K562 (cell line): ENCODE results near the gene EXOSC2. TPM values are rescaled to one million over a fixed set of nuclear protein-coding genes. Genes with fewer than 3 reads are reported as not detected.

Experiments used
- ATAC-seq: fragments of 200-7000 bp; cut with Tn5 transposase; 3 replicates; pipeline ENCODE4 v1.9.1; 2020; ENCODE audit warnings: moderate library complexity
- BruUV-seq: library from RNA; stranded (reverse); fragments of 400-500 nt; replicated peaks from 2 replicates; lab custom pipeline; 2021; lab: Mats Ljungman, UMichigan
- CTCF ChIA-PET: fragments of 300-600 bp; formaldehyde crosslinking; extraction: SDS; loops from one replicate; lab custom pipeline; 2021; ENCODE audit warnings: low intra/inter-chr PET ratio; lab: Yijun Ruan, JAX
- POLR2A ChIA-PET: fragments of 300-600, 350-650 bp; sonication (Branson Sonifier 250); formaldehyde crosslinking; extraction: SDS; loops from one replicate; lab custom pipeline; 2021; ENCODE audit warnings: antibody characterized with exemption, inconsistent platforms; lab: Yijun Ruan, JAX
- DNase-seq, 4 experiments: peaks; one replicate each; pipeline versions ENCODE4 v3.0.0 to v3.0.0-alpha.2; 2011 to 2018; ENCODE audit warnings: low spot score in 3 of 4, mixed read lengths in 3 of 4; ENCODE audit errors: extremely low read depth in 1 of 4
- FAIRE-seq: peaks from 2 replicates; lab custom pipeline; 2011; peaks lifted over from hg19 to GRCh38; lab: Jason Lieb, UNC
- H2AFZ ChIP-seq: 2 replicates; pipeline ENCODE4 v1.6.0; 2011; ENCODE audit warnings: low read depth, low read length, control low read depth, inconsistent platforms
- H3K27ac ChIP-seq: fragments of 200-600 bp; 3 replicates; pipeline ENCODE4 v1.8.0; 2011; ENCODE audit warnings: low read depth, mild to moderate bottlenecking, control low read depth, inconsistent platforms, low read length, moderate library complexity, mixed read lengths; ENCODE audit errors: extremely low read depth
- H3K27me3 ChIP-seq, 2 experiments: fragments of 300-600 bp in 1 of 2; 2 replicates in 1 of 2; 3 replicates in 1 of 2; pipeline versions ENCODE4 v1.6.0 to v1.8.0; 2011; ENCODE audit warnings: inconsistent platforms in 2 of 2, low read length in 2 of 2, mild to moderate bottlenecking in 1 of 2, mixed read lengths in 1 of 2, moderate library complexity in 1 of 2; ENCODE audit not compliant: control insufficient read depth in 2 of 2, insufficient read depth in 2 of 2
- H3K36me3 ChIP-seq: fragments of 300-600 bp; 3 replicates; pipeline ENCODE4 v1.8.0; 2011; ENCODE audit warnings: mild to moderate bottlenecking, low read length, inconsistent platforms; ENCODE audit not compliant: control insufficient read depth, insufficient read depth
- H3K4me1 ChIP-seq, 2 experiments: fragments of 200-600 bp in 1 of 2; replicated peaks in 1 of 2; 2 replicates in 1 of 2; 3 replicates in 1 of 2; pipeline versions ENCODE4 v1.5.1 to v1.8.0; 2011; ENCODE audit warnings: inconsistent platforms in 2 of 2, low read length in 2 of 2, mild to moderate bottlenecking in 1 of 2, mixed read lengths in 1 of 2, moderate library complexity in 1 of 2; ENCODE audit not compliant: control insufficient read depth in 2 of 2, insufficient read depth in 2 of 2
- H3K4me2 ChIP-seq: 2 replicates; pipeline ENCODE4 v1.6.1; 2011; ENCODE audit warnings: low read length, control low read depth, inconsistent platforms, mixed read lengths; ENCODE audit not compliant: insufficient read depth
- H3K4me3 ChIP-seq: fragments of 200-600 bp; sonication (generic), shearing (Covaris generic); 2 replicates; pipeline ENCODE4 v1.5.1; 2016; ENCODE audit warnings: control low read depth, inconsistent platforms
- H3K79me2 ChIP-seq: fragments of 200-600 bp; 3 replicates; pipeline ENCODE4 v1.8.0; 2011; ENCODE audit warnings: low read length, inconsistent platforms; ENCODE audit not compliant: control insufficient read depth, insufficient read depth
- H3K9ac ChIP-seq, 2 experiments: 2 replicates each; pipeline versions ENCODE4 v1.6.0 to v1.6.1; 2011; ENCODE audit warnings: low read depth in 2 of 2, low read length in 2 of 2, control low read depth in 1 of 2, inconsistent platforms in 1 of 2, mild to moderate bottlenecking in 1 of 2, mixed read lengths in 1 of 2; ENCODE audit not compliant: insufficient read depth in 1 of 2
- H3K9me1 ChIP-seq: one replicate; pipeline ENCODE4 v1.6.0; 2011; ENCODE audit warnings: inconsistent platforms, mild to moderate bottlenecking, low read length, moderate library complexity; ENCODE audit not compliant: control insufficient read depth, insufficient read depth
- H3K9me3 ChIP-seq: replicated peaks from 2 replicates; pipeline ENCODE4 v1.5.1; 2011; ENCODE audit warnings: low read depth, low read length, inconsistent platforms; ENCODE audit not compliant: control insufficient read depth, insufficient read depth
- H4K20me1 ChIP-seq: replicated peaks from 2 replicates; pipeline ENCODE4 v1.6.1; 2011; ENCODE audit warnings: low read length, inconsistent platforms, mixed read lengths; ENCODE audit not compliant: control insufficient read depth, insufficient read depth
- ATF1 ChIP-seq, 2 experiments: fragments of 450-650 bp in 1 of 2; IDR thresholded peaks; 2 replicates each; pipeline ENCODE4 v1.6.1; 2016; ENCODE audit warnings: missing compliant biosample characterization in 1 of 2, missing genetic modification characterization in 1 of 2
- CTBP1 ChIP-seq: fragments of 450-650 bp; IDR thresholded peaks from 2 replicates; pipeline ENCODE4 v1.6.1; 2016; ENCODE audit warnings: borderline replicate concordance
- DACH1 ChIP-seq: fragments of 450-650 bp; IDR thresholded peaks from 2 replicates; pipeline ENCODE4 v1.6.1; 2018; ENCODE audit not compliant: partially characterized antibody
- FOXA3 ChIP-seq, 2 experiments: fragments of 450-650 bp in 1 of 2; sonication (generic) in 1 of 2; formaldehyde crosslinking; IDR thresholded peaks in 1 of 2; conservative IDR thresholded peaks in 1 of 2; 2 replicates each; pipeline versions ENCODE4 v1.4.0 to v1.8.0; 2020 to 2022; ENCODE audit warnings: mild to moderate bottlenecking in 2 of 2, missing genetic modification reagents in 1 of 2
- MCM2 ChIP-seq: fragments of 450-650 bp; IDR thresholded peaks from 2 replicates; pipeline ENCODE4 v1.6.1; 2017; ENCODE audit warnings: low read depth, mild to moderate bottlenecking
- NCOR1 ChIP-seq: fragments of 450-650 bp; IDR thresholded peaks from 2 replicates; pipeline ENCODE4 v1.6.1; 2016; ENCODE audit warnings: mild to moderate bottlenecking, moderate library complexity
- NR2C2 ChIP-seq, 2 experiments: fragments of 200-800 bp in 1 of 2; sonication (Bioruptor generic) in 1 of 2; sonication (generic) in 1 of 2; formaldehyde crosslinking in 1 of 2; IDR thresholded peaks; 2 replicates each; pipeline versions ENCODE4 v1.6.1 to v1.8.0; 2016 to 2022; ENCODE audit warnings: mild to moderate bottlenecking in 1 of 2, missing compliant biosample characterization in 1 of 2, missing genetic modification characterization in 1 of 2, missing genetic modification reagents in 1 of 2
- POU5F1 ChIP-seq: fragments of 150-350 bp; IDR thresholded peaks from 2 replicates; pipeline ENCODE4 v1.6.1; 2014; ENCODE audit warnings: borderline replicate concordance, low read length, low read depth, mild to moderate bottlenecking; ENCODE audit not compliant: partially characterized antibody
- TAF15 ChIP-seq: fragments of 200-400 bp; formaldehyde crosslinking; IDR thresholded peaks from 2 replicates; pipeline ENCODE4 v1.6.1; 2017; ENCODE audit warnings: mild to moderate bottlenecking, low read depth, low read length, moderate library complexity
- XRCC5 ChIP-seq: fragments of 200-400 bp; formaldehyde crosslinking; IDR thresholded peaks from 2 replicates; pipeline ENCODE4 v1.6.1; 2017; ENCODE audit warnings: low read depth, mild to moderate bottlenecking, low read length
- ZNF143 ChIP-seq: sonication (generic); formaldehyde crosslinking; IDR thresholded peaks from 2 replicates; pipeline ENCODE4 v1.9.0; 2022; ENCODE audit warnings: mild to moderate bottlenecking, missing genetic modification reagents
- ZNF311 ChIP-seq: fragments of 250-450 bp; sonication (Bioruptor Pico); IDR thresholded peaks from 2 replicates; pipeline ENCODE4 v1.4.0; 2020; ENCODE audit warnings: mild to moderate bottlenecking, moderate library complexity
- WGBS: fragments of 100-300 bp; shearing (Covaris generic); methylation state at CpG from one replicate; pipeline ENCODE4 v1.1.6; 2016; ENCODE audit warnings: low coverage, mixed read lengths; ENCODE audit not compliant: insufficient coverage; ENCODE audit errors: missing lambda C conversion rate; 5-methylcytosine and 5-hydroxymethylcytosine counted together
- in situ Hi-C: fragments of 300-500 bp; cut with MboI; formaldehyde crosslinking; loops from 4 replicates; pipeline ENCODE4 v1.15.0; 2018; ENCODE audit warnings: inconsistent platforms, mixed read lengths
- intact Hi-C: fragments of 100-400 bp; cut with micrococcal nuclease; formaldehyde crosslinking; loops from 2 replicates; pipeline ENCODE4 v1.14.2; 2022
- polyA plus RNA-seq, 8 experiments: library from polyadenylated mRNA; depleted of rRNA in 4 of 8; stranded (reverse) in 5 of 8; unstranded in 3 of 8; fragments of >200 nt; fragmentation: Nextera tagmentation in 2 of 8; fragmentation: Illumina TruSeq in 1 of 8; extraction: Ambion mirVana in 2 of 8; extraction: Trizol in 1 of 8; gene quantifications; 2 replicates each; pipeline versions ENCODE4 v1.2.1 to v1.2.3, GENCODE V29; 2011 to 2014; ENCODE audit warnings: inconsistent platforms in 1 of 8, missing spikeins in 1 of 8
- total RNA-seq, 7 experiments: library from RNA; depleted of rRNA in 6 of 7; stranded (reverse); fragments of >200 nt in 6 of 7; fragmentation: Illumina TruSeq in 2 of 7; extraction: Trizol in 2 of 7; gene quantifications; 2 replicates each; pipeline versions ENCODE4 v1.2.1 to v1.2.3, GENCODE V29; 2011 to 2021; ENCODE audit warnings: low replicate concordance in 1 of 7
- TF ChIP-seq, protein P1 (sequence below), 2 experiments: fragments of 450-650 bp in 1 of 2; IDR thresholded peaks; 2 replicates each; pipeline ENCODE4 v1.6.1; 2011 to 2017; ENCODE audit warnings: low read depth in 2 of 2, antibody characterized with exemption in 1 of 2, borderline replicate concordance in 1 of 2, low read length in 1 of 2, mild to moderate bottlenecking in 1 of 2, mixed read lengths in 1 of 2; ENCODE audit not compliant: control insufficient read depth in 1 of 2
- TF ChIP-seq, protein P2 (sequence below): sonication (generic); formaldehyde crosslinking; IDR thresholded peaks from 2 replicates; pipeline ENCODE4 v1.8.1; 2023; ENCODE audit warnings: mild to moderate bottlenecking, missing genetic modification reagents, moderate library complexity

The EXOSC2 gene
- total and polyA plus RNA-seq, 9 of the 15 experiments (the other 6 are each of a cell fraction or from before 2014, with no cell fraction given), result 46.0 to 101 (median 77.6) TPM

- ChIA-PET CTCF (interaction anchor here (0.6 to 4.9 kb wide), 4 partner anchors 200 to 945 kb away, joined by 3 to 105 read pairs (median 5); no protein-coding TSS in a partner anchor), POLR2A (interaction anchor here (0.6 to 2.2 kb wide), 8 partner anchors 11 to 228 kb away, joined by 3 to 11 read pairs (median 3); partner anchors contain the start of gene EXOSC2)
- peaks cover 8 to 19% of the 10 kb centered on the region in 2 experiments; a peak in 4 of 5 replicates for H3K4me1 ChIP-seq
- 2% methylated on average over 21 of the region's 22 CpGs for WGBS
- H3K4me3 ChIP-seq, result peak overlapping the region; percentile 66
- peaks cover 2 to 15% of the 10 kb centered on the region in 2 experiments; a peak in 3 of 5 replicates for H3K27me3 ChIP-seq
- intact Hi-C loops, result loop anchor here (1.0 to 5.0 kb wide), 3 partner anchors 40 to 221 kb away; no protein-coding TSS in a partner anchor
- peak overlapping the region; percentile 88 for H2AFZ ChIP-seq
- ATAC-seq (peak; percentile 67), FAIRE-seq (peak; percentile 86), DNase-seq (peak; percentile 71 to 78 (median 76))
- H3K9me3 ChIP-seq, result no peaks in the 10 kb centered on the region
- BruUV-seq, result no TSS peak
- H3K9me1 ChIP-seq, result no peaks in the 10 kb centered on the region
- no peak overlapping the region for H3K27ac ChIP-seq
- no peaks in the 10 kb centered on the region for H3K36me3 ChIP-seq
- no peaks in the 10 kb centered on the region for H4K20me1 ChIP-seq
- in situ Hi-C loops, result loop anchor here (25.0 kb wide), 1 partner anchor 545 kb away; no protein-coding TSS in a partner anchor
- H3K4me2 ChIP-seq, result peak overlapping the region; percentile 79
- no peaks in the 10 kb centered on the region for H3K79me2 ChIP-seq
- peak overlapping the region; percentile 24 to 93; a peak in 3 of 4 replicates for H3K9ac ChIP-seq
- TF ChIP-seq ZNF311 (CRISPR knock-in tag), result no peak
- no peak for TF ChIP-seq POU5F1
- no peak for TF ChIP-seq ATF1 (CRISPR knock-in tag; IDR thresholded peaks at IDR 0.05)
- 0 out of 2 replicates have a peak, but pooled peaks have one; percentile 11 for TF ChIP-seq ATF1 (tag; IDR thresholded peaks at IDR 0.05)
- TF ChIP-seq CTBP1, result peak; percentile 14; the same call in 1 of the 2 replicates
- no peak for TF ChIP-seq XRCC5
- TF ChIP-seq, protein P1, sequence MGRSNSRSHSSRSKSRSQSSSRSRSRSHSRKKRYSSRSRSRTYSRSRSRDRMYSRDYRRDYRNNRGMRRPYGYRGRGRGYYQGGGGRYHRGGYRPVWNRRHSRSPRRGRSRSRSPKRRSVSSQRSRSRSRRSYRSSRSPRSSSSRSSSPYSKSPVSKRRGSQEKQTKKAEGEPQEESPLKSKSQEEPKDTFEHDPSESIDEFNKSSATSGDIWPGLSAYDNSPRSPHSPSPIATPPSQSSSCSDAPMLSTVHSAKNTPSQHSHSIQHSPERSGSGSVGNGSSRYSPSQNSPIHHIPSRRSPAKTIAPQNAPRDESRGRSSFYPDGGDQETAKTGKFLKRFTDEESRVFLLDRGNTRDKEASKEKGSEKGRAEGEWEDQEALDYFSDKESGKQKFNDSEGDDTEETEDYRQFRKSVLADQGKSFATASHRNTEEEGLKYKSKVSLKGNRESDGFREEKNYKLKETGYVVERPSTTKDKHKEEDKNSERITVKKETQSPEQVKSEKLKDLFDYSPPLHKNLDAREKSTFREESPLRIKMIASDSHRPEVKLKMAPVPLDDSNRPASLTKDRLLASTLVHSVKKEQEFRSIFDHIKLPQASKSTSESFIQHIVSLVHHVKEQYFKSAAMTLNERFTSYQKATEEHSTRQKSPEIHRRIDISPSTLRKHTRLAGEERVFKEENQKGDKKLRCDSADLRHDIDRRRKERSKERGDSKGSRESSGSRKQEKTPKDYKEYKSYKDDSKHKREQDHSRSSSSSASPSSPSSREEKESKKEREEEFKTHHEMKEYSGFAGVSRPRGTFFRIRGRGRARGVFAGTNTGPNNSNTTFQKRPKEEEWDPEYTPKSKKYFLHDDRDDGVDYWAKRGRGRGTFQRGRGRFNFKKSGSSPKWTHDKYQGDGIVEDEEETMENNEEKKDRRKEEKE (IDR thresholded peaks at IDR 0.05; ENCODE audit: borderline replicate concordance in 1 of 2, control insufficient read depth in 1 of 2, low read depth in 2 of 2, low read length in 1 of 2), result no peak
- TF ChIP-seq MCM2, result no peak
- no peak for TF ChIP-seq DACH1
- TF ChIP-seq, protein P2, sequence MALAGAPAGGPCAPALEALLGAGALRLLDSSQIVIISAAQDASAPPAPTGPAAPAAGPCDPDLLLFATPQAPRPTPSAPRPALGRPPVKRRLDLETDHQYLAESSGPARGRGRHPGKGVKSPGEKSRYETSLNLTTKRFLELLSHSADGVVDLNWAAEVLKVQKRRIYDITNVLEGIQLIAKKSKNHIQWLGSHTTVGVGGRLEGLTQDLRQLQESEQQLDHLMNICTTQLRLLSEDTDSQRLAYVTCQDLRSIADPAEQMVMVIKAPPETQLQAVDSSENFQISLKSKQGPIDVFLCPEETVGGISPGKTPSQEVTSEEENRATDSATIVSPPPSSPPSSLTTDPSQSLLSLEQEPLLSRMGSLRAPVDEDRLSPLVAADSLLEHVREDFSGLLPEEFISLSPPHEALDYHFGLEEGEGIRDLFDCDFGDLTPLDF (CRISPR knock-in tag), result no peak
- no peak for TF ChIP-seq NR2C2 (CRISPR knock-in tag; IDR thresholded peaks at IDR 0.05)
- TF ChIP-seq NR2C2 (tag; IDR thresholded peaks at IDR 0.05), result no peak
- TF ChIP-seq NCOR1, result no peak
- TF ChIP-seq ZNF143 (CRISPR knock-in tag), result no peak
- no peak for TF ChIP-seq FOXA3 (CRISPR knock-in tag; conservative IDR thresholded peaks at IDR 0.05 in 1 of 2, IDR thresholded peaks at IDR 0.05 in 1 of 2)
- no peak for TF ChIP-seq TAF15
These were observed 11.0 kb upstream of the EXOSC2 start for GRCh38 chr9:130682421-130683121.
